GM19397 (cell line): ENCODE data around the gene SLC6A3.
"Not testable (repeated sequence)": the region's sequence is repeated elsewhere in the genome, so short reads cannot be mapped to it uniquely, and the experiment has no call there.

Experiments used
- ATAC-seq: cut with Tn5 transposase; IDR thresholded peaks from one replicate; pipeline ENCODE4 v1.9.1; 2021; ENCODE audit warnings: mild to moderate bottlenecking, moderate library complexity; ENCODE audit not compliant: unreplicated experiment

SLC6A3 gene

GRCh38 chr5:1375871-1376810 lies 69.1 kb downstream of the SLC6A3 start:
- no peak for ATAC-seq

GRCh38 chr5:1374679-1375055 lies 70.6 kb downstream of the SLC6A3 start:
- ATAC-seq: no peak

DNA sequence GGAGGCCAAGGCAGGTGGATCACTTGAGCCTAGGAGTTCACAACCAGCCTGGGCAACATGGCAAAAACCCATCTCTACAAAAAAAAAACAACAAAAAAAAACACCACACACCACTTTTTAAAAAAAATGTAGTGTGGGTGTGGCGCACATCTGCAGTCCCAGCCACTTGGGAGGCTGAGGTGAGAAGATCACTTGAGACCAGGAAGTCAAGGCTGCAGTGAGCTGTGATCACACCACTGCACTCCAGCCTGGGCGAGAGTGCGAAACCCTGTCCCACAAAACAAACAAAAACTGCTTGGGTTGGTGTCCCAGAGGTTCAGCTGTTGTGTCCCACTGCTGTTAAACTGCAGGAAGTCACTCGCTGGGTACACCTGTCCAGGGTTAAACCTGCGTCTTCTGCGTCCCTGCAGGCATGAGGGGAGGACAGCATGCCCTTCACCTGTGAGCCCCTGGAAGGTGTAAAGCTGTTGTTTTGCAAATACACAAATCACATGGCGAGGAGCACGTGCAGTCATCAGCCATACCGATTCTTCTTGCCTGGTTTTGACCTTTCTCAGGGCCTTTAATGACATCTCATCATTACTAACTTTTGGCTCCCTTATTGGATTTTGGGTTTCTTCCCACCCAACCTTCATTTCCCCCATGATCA lies 71.1 kb downstream of the SLC6A3 start:
- no peak for ATAC-seq

GRCh38 chr5:1371972-1372342 lies 73.3 kb downstream of the SLC6A3 start:
- not testable (repeated sequence) for ATAC-seq

DNA sequence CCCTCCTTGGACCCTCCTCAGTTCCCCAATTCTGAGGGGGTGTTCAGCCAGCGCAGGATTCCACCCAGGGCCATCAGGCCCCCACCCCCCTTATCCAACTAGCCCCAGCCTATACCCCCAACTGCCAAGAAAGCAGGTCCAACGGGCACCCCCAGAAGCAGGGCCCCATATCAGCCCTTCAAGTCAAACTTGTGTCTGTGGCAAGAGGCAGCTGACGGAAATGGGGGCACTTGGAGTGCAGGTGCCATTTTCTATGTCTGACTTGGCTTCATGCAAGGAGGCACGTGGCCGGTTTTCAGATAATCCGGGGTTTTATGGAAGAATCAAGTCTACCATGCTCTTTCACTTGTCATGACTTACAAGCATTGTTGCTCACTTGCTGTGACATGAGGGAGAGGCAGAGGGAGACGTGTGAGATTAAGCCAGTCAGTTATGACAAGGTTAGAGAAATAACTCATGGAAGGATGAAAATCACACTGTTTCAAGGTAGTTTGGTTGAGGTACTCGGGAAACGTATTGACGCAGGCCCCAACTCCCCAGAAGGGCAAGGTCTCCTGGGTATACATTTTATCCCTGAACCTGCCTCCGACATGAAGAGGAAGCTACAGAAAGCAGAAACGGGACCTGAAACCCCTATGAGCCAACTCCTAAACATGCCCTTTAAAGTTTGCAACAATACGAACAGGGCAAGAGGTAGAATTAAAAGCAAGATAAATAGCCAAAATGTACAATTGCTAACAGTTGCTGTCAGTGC lies 73.8 kb downstream of the SLC6A3 start:
- no peak for ATAC-seq

- no peak for ATAC-seq
Measured at GRCh38 chr5:1370006-1370405, 75.2 kb downstream of the SLC6A3 start.

GRCh38 chr5:1368756-1369155 lies 76.5 kb downstream of the SLC6A3 start:
- ATAC-seq: no peak

- ATAC-seq: no peak
Measured at GRCh38 chr5:1368236-1368635, 77.0 kb downstream of the SLC6A3 start.

- no peak for ATAC-seq
Measured at GRCh38 chr5:1367149-1367548, 78.1 kb downstream of the SLC6A3 start.

DNA sequence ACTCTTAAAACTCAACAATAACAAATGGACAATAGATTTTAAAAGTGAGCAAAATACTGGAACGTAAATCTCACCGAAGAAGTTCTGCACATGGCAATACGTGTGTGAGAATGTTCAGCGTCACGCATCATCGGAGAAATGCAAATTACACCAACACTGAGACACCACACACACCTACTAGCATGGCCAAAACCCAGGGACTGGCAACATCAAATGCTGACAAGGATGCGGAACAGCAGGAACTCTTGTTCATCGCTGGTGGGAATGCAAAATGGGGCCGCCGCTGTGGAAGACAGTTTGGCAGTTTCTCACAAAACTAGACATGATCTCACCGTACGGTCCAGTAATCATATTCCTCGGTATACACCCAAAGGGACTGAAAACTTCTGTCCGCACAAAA lies 78.7 kb downstream of the SLC6A3 start:
- ATAC-seq: no peak

DNA sequence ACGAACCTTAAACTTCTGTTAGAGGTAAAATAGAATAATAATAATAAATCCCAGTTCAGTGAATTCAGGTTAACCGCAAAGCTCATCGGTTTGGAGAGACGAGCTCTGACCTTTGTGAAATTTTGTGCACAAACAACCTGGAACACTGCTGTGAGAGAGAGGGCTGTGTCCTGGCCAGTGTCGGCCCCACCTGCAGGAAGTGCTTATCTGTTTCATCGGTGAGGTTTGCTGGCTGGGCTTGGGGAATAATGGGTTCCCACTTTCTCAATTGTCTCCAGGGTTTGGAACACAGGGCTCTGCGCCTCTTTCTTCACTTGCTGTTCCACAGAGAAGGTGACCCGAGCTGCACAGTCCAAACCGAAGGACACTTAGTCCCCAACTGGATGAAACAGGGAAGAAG lies 81.0 kb downstream of the SLC6A3 start:
- ATAC-seq: no peak

- ATAC-seq: no peak
Measured at GRCh38 chr5:1363581-1363980, 81.7 kb downstream of the SLC6A3 start.

DNA sequence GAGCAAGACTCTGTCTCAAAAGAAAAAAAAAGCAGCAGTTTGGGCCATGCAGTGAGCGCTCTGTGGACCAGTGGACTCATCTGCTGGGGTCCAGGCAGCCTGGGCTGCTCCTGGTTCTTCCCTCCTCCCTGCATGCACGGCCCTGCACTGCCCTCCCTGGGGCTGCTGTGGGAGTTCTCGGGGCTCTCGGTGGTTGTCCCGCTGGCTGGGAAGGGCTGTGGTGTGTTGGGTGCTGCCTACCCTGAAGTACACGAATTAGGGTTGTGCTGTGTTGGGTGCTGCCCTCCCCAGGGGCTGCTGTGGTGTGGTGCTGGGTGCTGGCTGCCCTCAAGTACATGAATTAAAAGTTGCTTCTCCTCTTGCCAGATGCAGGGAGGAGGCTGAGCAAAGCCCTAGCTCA lies 82.1 kb downstream of the SLC6A3 start:
- ATAC-seq: no peak

DNA sequence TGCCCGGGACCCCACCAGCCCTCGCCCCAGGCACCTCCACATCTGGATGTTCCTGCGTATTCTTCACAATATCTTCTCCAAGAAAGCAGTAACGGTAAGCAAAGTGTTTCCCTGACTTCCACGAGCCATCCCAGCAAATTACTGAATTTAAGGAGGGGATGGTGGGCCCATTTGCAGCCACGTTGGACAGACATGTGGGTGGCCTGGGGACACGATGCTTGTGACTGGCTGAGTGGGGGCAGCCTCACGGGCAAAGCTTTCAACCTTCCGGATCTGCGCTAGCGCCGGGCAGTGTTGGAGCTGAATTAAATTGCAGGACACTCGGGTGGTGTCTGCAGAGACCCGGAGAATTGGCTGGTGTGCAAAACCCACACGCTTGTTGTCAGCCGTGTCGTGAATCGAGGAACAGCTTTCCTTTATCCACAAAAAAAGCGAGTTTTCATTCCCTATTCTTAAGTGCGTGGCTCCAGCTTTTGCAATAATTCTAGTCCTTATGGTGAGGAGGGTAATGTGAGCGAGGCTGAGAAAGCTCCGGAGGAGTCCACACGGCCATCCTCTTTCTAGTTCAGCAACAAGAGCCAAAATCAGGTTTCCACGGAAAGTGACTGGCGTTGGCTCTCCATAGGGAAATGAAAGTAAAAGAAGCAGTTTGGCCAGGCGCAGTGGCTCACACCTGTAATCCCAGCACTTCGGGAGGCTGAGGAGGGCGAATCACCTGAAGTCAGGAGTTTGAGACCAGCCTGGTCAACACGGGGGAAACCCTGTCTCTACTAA lies 82.8 kb downstream of the SLC6A3 start:
- ATAC-seq: no peak

- ATAC-seq: no peak
Measured at GRCh38 chr5:1360861-1361260, 84.4 kb downstream of the SLC6A3 start.

DNA sequence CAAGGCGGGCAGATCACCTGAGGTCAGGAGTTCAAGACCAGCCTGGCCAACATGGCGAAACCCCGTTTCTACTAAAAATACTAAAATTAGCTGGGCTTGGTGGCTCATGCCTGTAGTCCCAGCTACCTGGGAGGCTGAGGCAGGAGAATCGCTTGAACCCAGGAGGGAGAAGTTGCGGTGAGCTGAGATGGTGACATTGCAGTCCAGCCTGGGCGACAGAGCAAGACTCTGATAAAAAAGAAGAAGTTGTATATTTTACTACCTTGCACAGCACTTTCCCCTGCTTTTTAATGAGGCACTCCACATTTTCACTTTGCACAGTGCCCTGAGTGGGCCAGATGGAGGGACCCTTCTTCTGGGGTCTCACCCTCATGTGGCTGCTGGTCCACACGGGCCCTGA lies 84.9 kb downstream of the SLC6A3 start:
- ATAC-seq: not testable (repeated sequence)

DNA sequence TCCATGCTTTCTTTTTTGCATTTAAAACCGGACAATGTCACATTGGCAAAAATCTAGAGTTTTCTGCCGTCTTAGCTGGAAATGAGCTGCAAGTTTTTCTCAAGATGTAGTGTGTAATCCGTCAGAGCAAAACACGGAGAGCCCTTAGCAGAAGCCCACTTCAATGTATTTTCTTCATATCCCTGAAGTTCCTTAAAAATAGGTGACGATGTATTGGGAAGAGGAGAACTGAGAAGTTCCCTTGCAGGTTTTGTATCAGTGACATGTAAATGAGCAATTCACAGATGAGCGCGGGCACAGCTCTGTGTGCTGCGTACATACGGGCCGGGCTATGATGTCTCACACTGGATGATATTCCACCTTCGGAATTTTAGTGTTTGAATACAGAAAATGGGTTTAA lies 85.5 kb downstream of the SLC6A3 start:
- no peak for ATAC-seq

DNA sequence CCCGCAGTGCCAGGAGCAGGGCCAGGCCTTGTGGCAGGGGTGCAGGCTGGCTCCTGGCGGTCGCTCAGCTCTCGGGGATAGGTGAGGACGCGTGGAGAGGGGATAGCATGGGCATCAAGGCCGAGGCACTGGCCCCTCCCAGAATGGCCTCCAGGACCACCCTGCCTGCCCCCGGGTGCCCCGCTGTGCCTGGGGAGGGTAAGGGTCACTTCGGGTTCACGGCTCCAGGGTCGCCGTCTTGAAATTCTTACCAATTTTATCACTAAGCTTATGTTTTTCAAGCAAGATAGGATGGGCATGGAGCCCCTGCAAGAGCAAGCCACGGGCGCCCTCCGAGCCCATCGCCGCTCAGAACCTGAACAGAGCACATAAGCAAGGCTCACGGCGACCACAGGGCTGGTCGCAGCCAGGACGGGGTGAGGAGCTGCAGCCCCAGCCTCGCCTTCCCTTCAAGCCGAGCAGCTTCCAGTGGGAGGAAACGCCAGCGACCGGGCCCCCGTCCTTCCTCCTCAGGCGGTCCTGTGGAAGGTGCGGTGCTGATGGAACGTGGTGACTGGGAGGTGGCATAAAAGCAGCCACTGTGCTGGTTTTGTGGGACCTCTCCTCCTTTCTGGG lies 86.1 kb downstream of the SLC6A3 start:
- ATAC-seq: no peak

GRCh38 chr5:1358726-1359025 lies 86.6 kb downstream of the SLC6A3 start:
- ATAC-seq: no peak

GRCh38 chr5:1357946-1358725 lies 87.1 kb downstream of the SLC6A3 start:
- no peak for ATAC-seq
